RPMI7951 (cell line): Measurements from ENCODE around the gene MBD3L5. TPM values are rescaled to one million over a fixed set of nuclear protein-coding genes. Genes with fewer than 3 reads are reported as not detected.
"Not testable (repeated sequence)": the region's sequence is repeated elsewhere in the genome, so short reads cannot be mapped to it uniquely, and the experiment has no call there.

Source experiments
- DNase-seq: peaks from one replicate; pipeline ENCODE4 v3.0.0-alpha.2; 2012; ENCODE audit warnings: low read depth
- total RNA-seq: library from RNA; depleted of rRNA; stranded (reverse); fragments of >200 nt; shearing (Covaris generic); gene quantifications from 2 replicates; pipeline ENCODE4 v1.2.3, GENCODE V29; 2014; rRNA removed

MBD3L5 gene
- total RNA-seq, 1 experiment from 2014 or later, result not detected

GRCh38 chr19:7052896-7053295 is 22.5 kb downstream of the MBD3L5 start:
- DNase-seq, result not testable (repeated sequence)

DNA sequence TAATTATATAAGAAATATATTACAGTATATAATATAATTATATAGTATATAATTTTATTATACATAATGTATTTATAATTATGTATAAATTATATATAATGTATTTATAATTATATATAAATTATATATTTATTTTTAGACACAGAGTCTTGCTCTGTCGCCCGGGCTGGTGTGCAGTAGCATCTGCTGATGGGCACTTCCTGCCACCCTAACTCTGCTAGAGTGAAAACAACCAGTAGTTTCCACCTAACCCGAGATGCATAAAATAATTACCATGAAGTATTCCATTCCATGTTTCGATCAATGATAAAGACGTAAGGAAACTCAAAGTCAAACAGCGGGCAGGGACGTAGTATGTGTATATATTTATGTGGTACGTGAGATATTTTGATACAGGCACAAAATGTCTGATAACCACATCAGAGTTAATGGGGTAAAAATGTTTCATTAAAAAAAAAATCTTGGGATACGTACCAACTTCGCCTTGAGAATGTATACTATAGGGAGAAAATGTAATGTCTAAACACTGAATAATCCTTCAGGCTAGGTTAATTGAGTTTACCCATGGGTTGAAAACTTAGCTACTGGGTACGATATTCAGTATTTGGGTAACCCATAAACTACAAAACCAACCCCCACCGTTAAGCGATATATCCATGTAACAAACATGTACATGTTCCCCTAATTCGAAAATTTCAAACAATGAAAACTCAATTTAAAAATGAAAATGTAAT is 24.4 kb downstream of the MBD3L5 start:
- not testable (repeated sequence) for DNase-seq

GRCh38 chr19:7055679-7056078 is 25.3 kb downstream of the MBD3L5 start:
- not testable (repeated sequence) for DNase-seq

DNA sequence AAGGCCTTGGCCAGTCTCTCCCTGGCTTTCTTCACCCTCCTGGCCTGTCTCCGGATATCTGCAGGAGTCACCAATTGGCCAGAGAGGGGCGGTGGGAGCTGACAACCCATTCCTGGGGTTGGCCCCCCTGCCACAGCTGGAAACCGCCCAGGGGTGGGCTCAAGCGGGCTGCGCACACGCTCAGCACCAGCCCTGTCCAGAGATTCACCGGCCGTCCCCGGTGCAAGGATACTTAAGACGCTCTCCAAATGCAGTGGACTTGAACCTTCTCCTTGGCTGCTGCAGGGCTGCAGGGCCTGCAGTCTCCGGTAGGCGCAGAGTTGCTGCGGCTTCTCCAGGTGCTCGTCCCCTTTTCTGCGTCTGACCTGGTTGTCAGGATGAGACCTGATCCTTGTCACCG is 26.0 kb downstream of the MBD3L5 start:
- not testable (repeated sequence) for DNase-seq

GRCh38 chr19:7058576-7058975 is 28.2 kb downstream of the MBD3L5 start, which contains the start of gene MBD3L3:
TSS of gene MBD3L3 (minus strand) at chr19:7058676. CDS start at chr19:7058605, 71 bp downstream.
- DNase-seq, result not testable (repeated sequence)

- DNase-seq, result not testable (repeated sequence)
Measured at GRCh38 chr19:7059977-7060376, 29.6 kb downstream of the MBD3L5 start.

- DNase-seq, result no peak
Measured at GRCh38 chr19:7063339-7063738, 33.0 kb downstream of the MBD3L5 start.

DNA sequence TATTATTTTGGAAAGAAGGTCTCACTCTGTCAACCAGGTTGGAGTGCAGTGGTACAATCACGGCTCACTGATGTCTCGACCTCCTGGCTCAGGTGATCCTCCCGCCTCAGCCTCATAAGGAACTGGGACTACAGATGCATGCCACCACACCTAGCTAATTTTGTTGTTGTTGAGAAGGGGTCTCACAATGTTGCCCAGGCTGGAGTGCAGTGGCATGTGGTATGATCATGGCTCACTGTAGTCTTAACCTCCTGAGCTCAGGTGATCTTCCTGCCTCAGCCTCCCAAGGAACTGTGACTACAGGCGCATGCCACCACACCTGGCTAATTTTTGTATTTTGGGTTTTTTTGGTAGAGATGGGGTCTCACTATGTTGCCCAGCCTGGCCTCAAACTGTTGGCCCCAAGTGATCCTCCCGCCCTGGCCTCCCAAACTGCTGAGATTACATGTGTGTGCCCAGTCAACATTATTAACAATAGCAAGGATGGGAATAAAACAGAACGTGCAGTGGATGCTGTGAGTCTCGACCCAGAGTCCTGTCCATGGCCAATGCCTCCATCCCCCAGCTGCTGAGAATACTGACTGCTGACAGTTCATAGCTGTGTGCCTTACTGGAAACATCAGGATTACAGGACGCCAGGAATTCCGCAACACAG is 33.5 kb downstream of the MBD3L5 start:
- DNase-seq, result no peak

DNA sequence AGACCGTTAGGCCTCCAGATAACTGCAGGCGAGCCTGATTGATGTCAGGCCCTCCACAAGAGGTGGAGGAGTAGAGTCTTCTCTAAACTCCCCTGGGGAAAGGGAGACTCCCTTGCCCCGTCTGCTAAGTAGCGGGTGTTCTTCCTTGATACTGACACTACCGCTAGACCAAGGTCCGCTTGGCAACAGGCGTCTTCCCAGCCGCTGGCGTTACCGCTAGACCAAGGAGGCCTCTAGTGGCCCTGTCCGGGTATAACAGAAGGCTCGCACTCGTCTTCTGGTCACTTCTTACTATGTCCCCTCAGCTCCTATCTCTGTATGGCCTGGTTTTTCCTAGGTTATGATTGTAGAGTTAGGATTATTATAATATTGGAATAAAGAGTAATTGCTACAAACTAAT is 36.7 kb downstream of the MBD3L5 start:
- DNase-seq, result peak; percentile 33

DNA sequence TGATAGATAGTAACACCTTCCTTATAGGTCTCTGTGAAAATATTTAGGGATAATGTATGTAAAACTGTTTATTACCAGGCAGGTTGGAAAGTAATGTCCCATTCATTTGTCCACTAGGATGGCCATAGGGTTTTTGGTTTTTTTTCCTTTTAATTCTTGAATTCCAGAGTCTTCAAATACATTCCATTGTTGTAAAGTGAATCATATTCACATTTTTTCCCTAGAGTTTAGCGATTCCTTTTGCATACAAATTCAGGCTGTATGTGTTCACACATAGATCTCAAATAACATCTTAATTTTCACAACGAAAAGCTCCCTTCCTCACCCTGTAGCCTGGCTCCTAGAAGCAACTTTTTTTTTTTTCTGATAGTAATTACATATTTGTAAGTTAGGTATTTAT is 37.3 kb downstream of the MBD3L5 start:
- DNase-seq, result no peak

- no peak for DNase-seq
Measured at GRCh38 chr19:7068599-7068998, 38.2 kb downstream of the MBD3L5 start.

- peak; percentile 95 for DNase-seq
Measured at GRCh38 chr19:7069042-7069903, 38.9 kb downstream of the MBD3L5 start, which contains the start of gene ZNF557. TSS of gene ZNF557 (plus strand) at chr19:7069703. CDS start at chr19:7075075, 5,372 bp downstream.

DNA sequence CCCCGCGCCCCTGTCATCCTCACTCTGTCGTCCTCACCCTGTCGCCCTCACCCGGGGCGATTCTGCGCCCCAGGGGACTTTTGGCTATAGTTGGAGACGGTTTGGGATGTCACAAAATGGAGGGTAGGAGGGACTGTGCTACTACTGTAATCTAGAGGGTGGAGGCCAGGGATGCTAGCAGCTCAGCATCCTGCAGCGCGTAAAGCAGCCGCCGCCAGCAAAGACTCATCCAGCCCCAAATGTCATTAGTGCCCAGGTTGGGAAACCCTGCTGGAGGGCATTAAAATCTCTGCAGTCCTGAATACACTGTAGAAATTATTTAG is 39.5 kb downstream of the MBD3L5 start:
- DNase-seq, result no peak

DNA sequence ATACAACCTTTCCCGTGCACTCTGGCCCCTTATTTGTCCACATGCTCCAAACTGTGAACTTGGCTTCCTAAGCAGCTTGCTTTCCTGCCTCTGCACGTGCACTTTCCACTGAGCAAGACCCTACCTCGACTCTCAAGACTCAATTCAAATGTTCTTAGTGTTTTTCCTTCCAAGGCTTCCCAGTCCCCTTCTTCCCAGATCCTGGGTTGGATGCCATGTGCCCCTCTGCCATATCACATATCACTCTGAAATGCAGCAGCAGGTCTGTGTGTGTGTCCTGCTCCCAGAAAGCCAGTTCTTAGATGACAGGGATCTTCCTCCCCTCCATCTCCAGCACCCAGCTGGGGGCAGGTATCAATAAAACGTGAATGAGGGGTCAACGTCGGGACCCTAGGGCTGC is 42.2 kb downstream of the MBD3L5 start:
- DNase-seq, result no peak

- DNase-seq, result no peak
Measured at GRCh38 chr19:7074705-7075282, 44.4 kb downstream of the MBD3L5 start.

DNA sequence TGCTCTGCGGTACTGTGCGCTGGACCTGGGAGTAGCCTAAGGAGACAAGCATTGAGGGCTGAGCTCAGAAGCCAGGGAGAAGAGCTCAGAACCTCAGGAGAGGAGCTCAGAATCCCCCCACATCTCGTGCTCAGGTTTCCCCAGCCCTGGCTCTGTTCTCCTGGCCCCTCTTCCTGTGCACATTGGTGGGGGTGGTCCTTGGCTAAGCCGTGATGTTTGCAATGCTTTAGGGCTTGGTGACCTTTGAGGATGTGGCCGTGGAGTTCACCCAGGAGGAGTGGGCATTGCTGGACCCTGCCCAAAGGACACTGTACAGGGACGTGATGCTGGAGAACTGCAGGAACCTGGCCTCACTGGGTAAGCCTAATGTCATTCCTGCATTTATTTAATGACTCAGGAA is 45.8 kb downstream of the MBD3L5 start:
- no peak for DNase-seq

DNA sequence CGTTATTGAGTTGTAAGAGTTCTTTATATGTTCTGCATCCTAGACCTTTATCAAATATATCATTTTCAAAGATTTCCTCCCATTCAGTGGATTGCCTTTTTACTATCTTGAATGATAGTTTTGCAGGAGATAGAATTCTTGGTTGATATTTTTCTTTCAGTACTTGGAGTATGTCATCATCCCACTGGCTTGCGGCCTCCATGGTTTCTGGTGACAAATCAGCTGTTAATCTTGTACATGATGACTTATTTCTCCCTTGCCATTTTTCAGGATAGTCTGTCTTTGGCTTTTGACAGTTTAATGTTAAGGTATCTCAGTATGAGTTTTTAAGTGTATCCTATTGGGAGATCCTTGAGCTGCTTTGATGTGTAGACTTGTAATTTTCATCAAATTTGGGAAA is 47.6 kb downstream of the MBD3L5 start:
- no peak for DNase-seq

Other genes with a start within 250 kb of the MBD3L5 start
- 6.6 and 7.2 TPM in 2 replicates for gene ADGRE1, start 143.0 kb upstream of the MBD3L5 start, total RNA-seq
- not detected in 2 replicates for gene MBD3L2B, start 9.1 kb upstream of the MBD3L5 start, total RNA-seq
- not detected in 2 replicates for gene MBD3L4, start 9.6 kb downstream of the MBD3L5 start, total RNA-seq
- gene MBD3L2, start 18.7 kb downstream of the MBD3L5 start, total RNA-seq, result not detected in 2 replicates
- not detected in 2 replicates for gene MBD3L3, start 28.1 kb downstream of the MBD3L5 start, total RNA-seq
- gene ZNF557, start 39.1 kb downstream of the MBD3L5 start, total RNA-seq, result 9.4 and 10.5 TPM in 2 replicates